HG03439 (cell line): ENCODE measurements around the gene EYS.
"Not testable (repeated sequence)": the region's sequence is repeated elsewhere in the genome, so short reads cannot be mapped to it uniquely, and the experiment has no call there.

Experiments used
- ATAC-seq: cut with Tn5 transposase; IDR thresholded peaks from one replicate; pipeline ENCODE4 v1.9.1; 2021; ENCODE audit warnings: mild to moderate bottlenecking, moderate library complexity; ENCODE audit not compliant: unreplicated experiment

Gene EYS

GRCh38 chr6:64266351-64266821, 1440.6 kb downstream of the EYS start:
- peak; percentile 90 for ATAC-seq

DNA sequence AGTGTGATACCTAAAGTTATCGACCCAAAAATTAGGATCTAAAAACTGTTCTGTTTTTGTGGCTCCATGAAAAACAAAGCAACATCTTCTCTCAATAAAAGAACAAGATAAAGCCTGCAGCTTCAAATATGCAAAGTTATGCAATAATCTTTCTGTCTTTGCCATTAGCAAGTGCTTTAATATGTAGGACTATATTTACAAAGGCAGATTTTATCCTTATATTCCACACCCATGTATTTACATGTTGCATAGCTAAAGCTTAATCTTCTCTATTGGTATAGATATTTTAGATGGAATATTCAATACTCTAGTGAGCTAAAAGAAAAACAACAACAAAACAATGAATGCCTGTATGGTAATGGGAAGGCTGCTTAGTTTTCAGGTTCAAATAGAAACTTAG, 1443.2 kb downstream of the EYS start:
- ATAC-seq: no peak

DNA sequence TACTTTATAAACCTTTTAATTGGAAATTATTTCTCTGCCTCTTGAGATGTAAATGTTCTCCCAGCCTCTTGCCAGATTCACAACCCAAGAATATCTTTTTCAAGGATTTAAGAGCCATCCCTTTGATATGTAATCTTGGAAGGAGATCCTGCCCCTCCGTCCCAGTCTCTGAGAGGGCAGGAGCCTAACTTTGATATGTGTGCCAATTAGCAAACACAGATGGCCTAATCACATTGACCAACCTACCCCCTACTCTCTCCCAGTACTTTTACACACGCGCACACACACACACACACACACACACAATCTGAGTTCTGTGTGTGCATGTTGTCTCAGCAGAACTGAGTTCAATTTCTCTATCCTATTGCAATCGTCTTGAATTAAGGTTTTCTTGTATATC, 1447.7 kb downstream of the EYS start:
- ATAC-seq: no peak

GRCh38 chr6:64258752-64259151, 1448.3 kb downstream of the EYS start:
- ATAC-seq: no peak

DNA sequence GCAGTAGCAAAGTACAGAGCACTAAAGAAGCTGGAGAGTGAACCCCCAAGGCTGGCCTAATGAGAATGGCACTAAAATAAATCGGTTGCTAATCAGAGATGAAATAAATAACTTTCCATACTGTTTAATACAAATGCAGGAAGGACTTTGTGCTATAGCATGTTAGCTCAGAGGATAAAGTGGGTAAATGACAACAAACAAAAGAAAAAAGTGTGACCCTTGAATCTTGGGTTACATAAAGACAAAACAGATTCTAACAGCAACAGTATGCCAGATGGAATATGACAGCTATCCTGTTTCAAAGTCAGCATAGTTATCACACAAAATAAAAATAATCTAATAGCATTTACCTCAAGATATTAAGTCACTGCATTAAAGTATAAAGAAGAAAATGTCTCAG, 1448.7 kb downstream of the EYS start:
- no peak for ATAC-seq

- ATAC-seq: no peak
Measured at GRCh38 chr6:64257586-64257985, 1449.4 kb downstream of the EYS start.

GRCh38 chr6:64256483-64256882, 1450.5 kb downstream of the EYS start:
- ATAC-seq: no peak

DNA sequence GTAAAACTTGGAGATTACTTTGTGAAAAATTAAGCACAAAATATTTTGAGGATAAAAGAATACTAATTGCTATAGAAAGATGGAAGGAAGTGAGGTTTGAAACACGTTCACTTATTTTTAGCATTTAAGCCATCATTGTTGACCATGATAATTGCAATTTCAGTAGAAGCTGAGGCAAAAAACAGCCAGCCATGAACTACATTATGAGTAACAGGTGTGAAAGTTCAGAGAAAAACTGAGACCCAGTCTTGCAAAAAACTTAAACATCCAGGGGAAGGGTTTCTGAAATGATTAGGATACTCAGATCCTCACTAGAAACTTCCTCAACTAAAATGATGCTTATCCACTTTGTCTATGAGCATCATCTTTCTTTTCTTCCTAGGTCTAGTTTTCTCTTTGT, 1452.0 kb downstream of the EYS start:
- ATAC-seq: no peak

DNA sequence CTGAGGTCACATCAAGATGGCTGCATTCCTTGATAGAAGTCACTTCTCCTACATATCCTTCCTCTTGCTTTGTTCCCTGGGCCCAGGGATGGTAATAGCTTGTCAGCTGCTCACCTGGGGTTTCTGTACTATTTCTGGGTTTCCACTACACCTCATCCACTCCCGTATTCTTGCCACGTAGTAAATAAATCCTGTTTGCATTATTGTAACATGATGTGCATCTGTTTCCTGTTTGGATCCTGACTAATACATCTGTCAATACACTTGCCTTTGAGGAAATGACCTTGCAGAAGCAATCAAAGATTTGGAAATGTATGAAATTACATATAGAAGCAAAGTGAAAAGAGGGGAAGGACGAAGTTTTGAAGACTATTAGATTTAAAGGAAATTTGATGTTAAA, 1452.5 kb downstream of the EYS start:
- no peak for ATAC-seq

GRCh38 chr6:64252256-64252655, 1454.8 kb downstream of the EYS start:
- no peak for ATAC-seq

DNA sequence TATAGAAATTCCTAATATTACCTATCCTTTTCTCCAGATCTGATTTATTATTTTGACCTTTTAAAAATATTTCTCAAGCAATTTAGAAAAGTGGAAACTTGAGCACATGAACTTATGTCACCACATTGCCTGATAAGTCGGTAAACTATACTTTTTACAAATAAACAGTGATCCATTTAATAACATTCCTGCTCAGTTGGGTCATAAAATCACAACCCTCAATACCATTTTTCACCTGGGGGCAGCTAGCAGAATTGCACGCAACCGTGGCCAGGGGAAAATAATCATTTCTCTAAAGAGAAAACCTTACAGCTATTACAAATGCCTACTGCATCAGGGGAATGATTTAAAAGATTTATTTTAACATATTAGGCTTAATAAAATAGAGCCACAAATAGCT, 1456.9 kb downstream of the EYS start:
- no peak for ATAC-seq

GRCh38 chr6:64249115-64249514, 1457.9 kb downstream of the EYS start:
- no peak for ATAC-seq

- ATAC-seq: no peak
Measured at GRCh38 chr6:64243618-64244017, 1463.4 kb downstream of the EYS start.

DNA sequence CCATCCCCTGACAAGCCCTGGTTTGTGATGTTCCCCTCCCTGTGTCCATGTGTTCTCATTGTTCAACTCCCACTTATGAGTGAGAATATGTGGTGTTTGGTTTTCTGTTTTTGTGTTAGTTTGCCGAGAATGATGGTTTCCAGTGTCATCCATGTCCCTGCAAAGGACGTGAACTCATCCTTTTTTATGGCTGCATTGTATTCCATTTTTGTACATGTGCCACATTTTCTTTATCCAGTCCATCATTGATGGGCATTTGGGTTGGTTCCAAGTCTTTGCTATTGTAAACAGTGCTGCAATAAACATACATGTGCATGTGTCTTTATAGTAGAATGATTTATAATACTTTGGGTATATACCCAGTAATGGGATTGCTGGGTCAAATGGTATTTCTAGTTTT, 1468.1 kb downstream of the EYS start:
- not testable (repeated sequence) for ATAC-seq

GRCh38 chr6:64238071-64238470, 1469.0 kb downstream of the EYS start:
- ATAC-seq: no peak

DNA sequence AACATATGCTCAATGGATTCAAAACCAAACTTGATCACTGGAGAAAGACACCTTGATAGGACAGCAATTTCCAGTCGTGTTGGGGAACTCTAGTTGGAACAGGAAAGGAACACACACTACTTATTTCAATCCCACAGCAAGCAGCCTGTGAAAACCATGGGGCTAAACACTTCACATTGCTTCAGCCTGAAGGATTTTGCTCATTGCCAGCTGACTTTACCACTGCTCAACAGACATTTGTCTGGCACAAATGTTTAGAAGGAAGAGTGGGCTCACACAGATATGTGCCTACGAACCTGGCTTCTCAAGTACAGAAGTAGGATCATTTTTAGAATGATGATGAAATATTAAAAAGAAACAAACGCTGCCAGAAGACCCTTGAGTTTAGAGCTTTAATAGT, 1473.3 kb downstream of the EYS start:
- no peak for ATAC-seq

DNA sequence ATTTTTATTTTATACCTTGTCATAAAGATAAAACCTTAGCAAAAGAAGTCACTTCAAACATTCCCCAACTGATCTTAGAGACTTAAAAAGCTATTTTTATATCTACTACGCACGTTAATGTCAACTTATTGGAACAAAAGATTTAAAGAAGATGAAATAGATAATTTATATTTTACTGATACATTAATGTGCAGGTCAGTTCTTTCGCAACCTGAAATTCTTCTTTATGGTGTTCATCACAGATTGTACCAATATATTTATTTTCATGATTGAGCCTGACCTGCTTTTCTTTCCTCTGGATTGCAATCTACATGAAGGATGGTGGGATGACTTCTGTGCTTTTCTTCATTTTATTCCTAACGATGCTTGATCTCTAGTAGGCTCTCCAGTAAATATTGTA, 1475.1 kb downstream of the EYS start:
- no peak for ATAC-seq

- no peak for ATAC-seq
Measured at GRCh38 chr6:64230530-64230929, 1476.5 kb downstream of the EYS start.

GRCh38 chr6:64227863-64228262, 1479.2 kb downstream of the EYS start:
- no peak for ATAC-seq

DNA sequence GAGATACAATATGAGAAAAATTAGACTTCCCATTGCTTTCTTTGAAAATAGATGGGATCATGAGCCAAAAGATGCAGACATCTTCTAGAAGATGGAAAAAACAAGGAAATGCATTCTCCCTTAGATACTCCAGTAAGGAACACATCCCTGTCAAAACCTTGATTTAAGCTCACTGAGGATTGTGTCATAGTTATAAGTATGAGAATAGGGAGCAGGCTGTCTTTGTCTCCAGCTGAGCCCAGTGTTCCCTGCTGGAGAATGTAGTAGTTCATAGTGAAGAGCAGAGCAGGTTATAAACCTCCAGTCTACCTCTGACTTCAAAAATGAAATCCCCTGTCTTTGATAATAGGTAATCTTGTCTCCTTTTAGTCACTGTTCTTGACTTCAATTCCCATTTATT, 1481.5 kb downstream of the EYS start:
- no peak for ATAC-seq

GRCh38 chr6:64224819-64225218, 1482.2 kb downstream of the EYS start:
- no peak for ATAC-seq

DNA sequence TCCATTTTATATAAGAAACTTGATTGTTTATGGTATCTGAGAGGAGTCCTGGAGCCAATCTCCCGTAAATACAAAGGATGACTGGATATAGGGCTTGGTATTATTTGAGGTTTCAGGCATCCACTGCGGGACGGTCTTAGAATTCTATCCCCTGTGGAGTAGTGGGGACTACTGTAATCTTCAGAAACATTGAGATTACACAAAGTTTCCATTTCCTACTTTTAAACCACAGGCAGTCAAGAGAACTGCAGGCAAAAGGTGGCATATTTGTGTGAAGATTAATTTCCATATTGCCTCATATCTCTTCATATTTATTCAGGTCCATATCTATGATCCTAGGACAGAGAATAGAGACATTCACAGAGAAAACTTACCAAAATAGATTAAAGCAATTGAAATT, 1485.2 kb downstream of the EYS start:
- ATAC-seq: no peak

DNA sequence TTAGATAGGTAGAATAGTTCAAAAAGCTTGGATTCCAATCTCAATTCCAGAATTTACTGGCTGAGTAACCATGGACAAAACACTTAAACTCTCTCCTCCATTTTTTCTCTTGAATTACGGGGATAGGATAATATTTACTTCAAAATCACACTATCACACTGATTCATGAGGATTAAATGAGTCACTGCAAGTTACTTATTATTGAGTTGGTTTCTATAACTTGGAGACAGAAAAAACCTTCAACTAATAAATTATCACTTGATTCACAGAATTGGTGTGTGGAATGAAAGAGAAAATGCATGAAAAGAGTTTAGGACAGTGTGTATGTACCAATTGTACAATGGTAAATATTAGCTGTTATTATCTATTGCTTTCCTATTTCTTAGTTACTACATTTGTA, 1486.2 kb downstream of the EYS start:
- ATAC-seq: no peak
